Measurements from ENCODE around the gene ADSS1.

Gene ADSS1

DNA sequence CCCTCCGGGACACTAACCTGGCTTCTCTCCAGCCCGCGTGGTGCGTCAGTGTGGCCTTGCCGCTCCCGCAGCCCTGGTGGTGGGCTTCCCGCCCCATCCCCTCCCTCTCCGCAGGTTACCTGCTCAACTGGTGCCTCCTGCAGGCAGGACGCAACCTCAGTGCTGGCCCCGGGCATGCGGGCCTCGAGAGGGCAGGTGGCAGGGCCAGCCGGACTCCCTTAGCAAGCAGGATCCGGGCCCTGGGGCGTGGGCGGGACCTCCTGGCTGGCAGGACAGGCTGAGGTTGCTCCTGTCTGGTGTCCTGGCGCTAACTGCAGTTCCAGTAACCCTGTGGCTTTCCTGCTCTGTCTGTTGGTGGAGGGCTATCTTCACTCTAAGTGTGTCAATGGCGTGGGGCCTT is 8.6 kb upstream of the ADSS1 start:
- TF ChIP-seq, protein P1, sequence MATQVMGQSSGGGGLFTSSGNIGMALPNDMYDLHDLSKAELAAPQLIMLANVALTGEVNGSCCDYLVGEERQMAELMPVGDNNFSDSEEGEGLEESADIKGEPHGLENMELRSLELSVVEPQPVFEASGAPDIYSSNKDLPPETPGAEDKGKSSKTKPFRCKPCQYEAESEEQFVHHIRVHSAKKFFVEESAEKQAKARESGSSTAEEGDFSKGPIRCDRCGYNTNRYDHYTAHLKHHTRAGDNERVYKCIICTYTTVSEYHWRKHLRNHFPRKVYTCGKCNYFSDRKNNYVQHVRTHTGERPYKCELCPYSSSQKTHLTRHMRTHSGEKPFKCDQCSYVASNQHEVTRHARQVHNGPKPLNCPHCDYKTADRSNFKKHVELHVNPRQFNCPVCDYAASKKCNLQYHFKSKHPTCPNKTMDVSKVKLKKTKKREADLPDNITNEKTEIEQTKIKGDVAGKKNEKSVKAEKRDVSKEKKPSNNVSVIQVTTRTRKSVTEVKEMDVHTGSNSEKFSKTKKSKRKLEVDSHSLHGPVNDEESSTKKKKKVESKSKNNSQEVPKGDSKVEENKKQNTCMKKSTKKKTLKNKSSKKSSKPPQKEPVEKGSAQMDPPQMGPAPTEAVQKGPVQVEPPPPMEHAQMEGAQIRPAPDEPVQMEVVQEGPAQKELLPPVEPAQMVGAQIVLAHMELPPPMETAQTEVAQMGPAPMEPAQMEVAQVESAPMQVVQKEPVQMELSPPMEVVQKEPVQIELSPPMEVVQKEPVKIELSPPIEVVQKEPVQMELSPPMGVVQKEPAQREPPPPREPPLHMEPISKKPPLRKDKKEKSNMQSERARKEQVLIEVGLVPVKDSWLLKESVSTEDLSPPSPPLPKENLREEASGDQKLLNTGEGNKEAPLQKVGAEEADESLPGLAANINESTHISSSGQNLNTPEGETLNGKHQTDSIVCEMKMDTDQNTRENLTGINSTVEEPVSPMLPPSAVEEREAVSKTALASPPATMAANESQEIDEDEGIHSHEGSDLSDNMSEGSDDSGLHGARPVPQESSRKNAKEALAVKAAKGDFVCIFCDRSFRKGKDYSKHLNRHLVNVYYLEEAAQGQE (IDR thresholded peaks at IDR 0.05; ENCODE audit: insufficient read depth in 1 of 2, low read depth in 2 of 2, low read length in 2 of 2) = no peak
- TF ChIP-seq POLR2AphosphoS5 (IDR thresholded peaks at IDR 0.05; ENCODE audit: low read depth, low read length) (no peak), TAF1 (IDR thresholded peaks at IDR 0.05; ENCODE audit: borderline replicate concordance, insufficient read depth, low read length) (no peak), SIN3A (IDR thresholded peaks at IDR 0.05; ENCODE audit: borderline replicate concordance, insufficient read depth, low read length) (no peak), FOXP2 (optimal IDR thresholded peaks at IDR 0.05; ENCODE audit: borderline replicate concordance, extremely low read depth, extremely low read length, insufficient read depth) (no peak)

DNA sequence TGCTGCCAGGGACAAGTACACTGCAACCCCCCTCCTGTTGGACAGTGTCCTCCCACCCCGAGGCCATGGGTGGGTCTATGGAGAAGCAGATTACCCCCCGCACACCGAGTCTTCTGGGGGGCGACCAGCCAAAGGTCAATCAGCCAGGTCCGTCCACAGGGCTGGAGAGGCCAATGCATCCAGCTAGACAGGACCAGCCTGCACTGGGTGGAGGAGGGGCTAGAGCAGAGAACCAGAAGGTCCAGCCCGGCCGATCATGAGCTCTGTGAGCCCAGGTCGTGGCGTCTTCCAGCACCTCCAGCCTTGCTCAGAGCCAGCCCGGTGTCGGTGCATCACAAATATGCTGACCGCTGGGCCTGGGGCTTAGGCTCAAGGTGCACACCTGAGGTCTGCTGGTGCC is 8.2 kb upstream of the ADSS1 start:
- no peak for TF ChIP-seq FOXP2 (optimal IDR thresholded peaks at IDR 0.05; ENCODE audit: borderline replicate concordance, extremely low read depth, extremely low read length, insufficient read depth)
- no peak for TF ChIP-seq SIN3A (IDR thresholded peaks at IDR 0.05; ENCODE audit: borderline replicate concordance, insufficient read depth, low read length)
- no peak for TF ChIP-seq TAF1 (IDR thresholded peaks at IDR 0.05; ENCODE audit: borderline replicate concordance, insufficient read depth, low read length)
- TF ChIP-seq, protein P1 (IDR thresholded peaks at IDR 0.05; ENCODE audit: insufficient read depth in 1 of 2, low read depth in 2 of 2, low read length in 2 of 2) = no peak
- TF ChIP-seq POLR2AphosphoS5 (IDR thresholded peaks at IDR 0.05; ENCODE audit: low read depth, low read length) = no peak

DNA sequence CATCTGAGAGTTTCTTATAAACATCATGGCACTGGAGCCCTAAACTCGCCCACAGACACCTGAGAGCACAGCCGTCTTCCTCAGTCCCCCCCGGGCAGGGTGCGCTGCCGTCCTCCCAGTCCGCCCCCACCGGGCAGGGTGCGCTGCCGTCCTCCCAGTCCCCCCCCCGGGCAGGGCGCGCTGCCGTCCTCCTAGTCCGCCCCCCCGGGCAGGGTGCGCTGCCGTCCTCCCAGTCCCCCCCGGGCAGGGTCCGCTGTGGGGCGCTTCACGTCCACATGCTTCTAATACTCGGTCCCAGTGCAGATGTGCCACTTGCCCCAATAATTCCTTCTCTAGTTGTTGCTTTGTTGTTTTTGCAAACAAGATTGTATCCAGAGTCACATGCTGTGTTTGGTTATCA is 6.9 kb upstream of the ADSS1 start:
- TF ChIP-seq SIN3A (IDR thresholded peaks at IDR 0.05; ENCODE audit: borderline replicate concordance, insufficient read depth, low read length) (no peak), POLR2AphosphoS5 (IDR thresholded peaks at IDR 0.05; ENCODE audit: low read depth, low read length) (no peak), TAF1 (IDR thresholded peaks at IDR 0.05; ENCODE audit: borderline replicate concordance, insufficient read depth, low read length) (no peak), FOXP2 (optimal IDR thresholded peaks at IDR 0.05; ENCODE audit: borderline replicate concordance, extremely low read depth, extremely low read length, insufficient read depth) (no peak)
- TF ChIP-seq, protein P1 (IDR thresholded peaks at IDR 0.05; ENCODE audit: insufficient read depth in 1 of 2, low read depth in 2 of 2, low read length in 2 of 2) = no peak

DNA sequence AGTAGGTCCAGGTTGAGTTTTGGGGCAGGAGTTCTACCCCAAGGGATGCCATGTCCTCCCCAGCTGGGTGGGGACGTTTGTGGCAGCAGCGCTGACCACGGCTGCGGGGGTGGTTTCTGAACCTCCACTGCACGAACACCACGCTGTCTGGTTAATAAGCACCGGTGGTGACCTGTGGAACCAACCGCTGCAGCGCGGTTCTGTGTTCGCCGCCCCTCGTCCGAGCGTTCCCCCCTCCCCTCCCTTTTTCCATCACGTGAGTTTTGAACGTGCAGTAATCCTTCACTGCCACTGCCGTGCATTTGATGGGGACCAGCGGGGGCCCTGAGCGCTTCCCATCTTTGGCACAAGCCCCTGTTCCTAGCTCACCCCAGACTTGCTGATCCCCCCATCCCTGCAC is 6.4 kb upstream of the ADSS1 start:
- TF ChIP-seq POLR2AphosphoS5 (IDR thresholded peaks at IDR 0.05; ENCODE audit: low read depth, low read length) (no peak), TAF1 (IDR thresholded peaks at IDR 0.05; ENCODE audit: borderline replicate concordance, insufficient read depth, low read length) (no peak)

DNA sequence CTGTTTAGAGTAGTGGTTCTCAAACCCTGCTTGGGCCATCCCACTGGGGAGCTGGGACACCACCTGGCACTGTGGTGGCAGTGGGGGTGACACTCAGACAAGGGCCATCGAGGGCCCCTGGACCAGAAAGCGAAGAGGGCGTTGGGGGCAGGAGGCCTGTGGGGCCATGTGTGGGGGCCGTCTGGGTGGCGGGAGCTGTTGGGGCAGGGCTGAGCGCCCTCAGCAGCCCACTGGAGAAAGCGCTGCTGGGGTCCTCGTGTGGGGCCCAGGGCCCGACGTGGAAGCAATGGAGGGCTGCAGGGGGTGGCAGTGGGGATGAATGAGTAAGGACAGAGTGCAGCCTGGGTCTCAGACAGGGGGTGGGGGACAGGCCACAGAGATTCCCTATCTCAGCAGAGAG is 5.9 kb upstream of the ADSS1 start:
- no peak for TF ChIP-seq FOXP2 (optimal IDR thresholded peaks at IDR 0.05; ENCODE audit: borderline replicate concordance, extremely low read depth, extremely low read length, insufficient read depth)

DNA sequence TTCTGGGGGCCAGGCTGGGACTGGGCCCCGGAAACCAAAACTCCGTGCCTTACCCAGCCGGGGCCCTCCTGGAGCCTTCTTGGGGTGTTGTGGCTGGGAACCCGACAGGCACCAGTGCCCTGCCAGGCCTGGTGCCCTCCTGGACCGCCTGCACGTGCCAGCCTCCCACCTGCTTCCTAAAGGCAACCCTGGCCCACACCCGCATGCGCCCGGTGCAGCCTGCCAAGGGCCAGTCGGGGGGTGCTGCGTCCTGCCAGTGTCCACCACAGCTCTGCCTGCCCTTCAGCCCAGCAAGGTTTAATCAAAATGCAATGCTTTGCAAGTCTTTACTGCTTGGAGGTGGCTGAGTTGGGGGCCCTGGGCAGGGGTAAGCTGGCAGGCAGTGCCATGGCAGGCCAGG is 5.2 kb upstream of the ADSS1 start:
- no peak for TF ChIP-seq TAF1 (IDR thresholded peaks at IDR 0.05; ENCODE audit: borderline replicate concordance, insufficient read depth, low read length)
- TF ChIP-seq POLR2AphosphoS5 (IDR thresholded peaks at IDR 0.05; ENCODE audit: low read depth, low read length) = no peak
- no peak for TF ChIP-seq SIN3A (IDR thresholded peaks at IDR 0.05; ENCODE audit: borderline replicate concordance, insufficient read depth, low read length)
- no peak for TF ChIP-seq FOXP2 (optimal IDR thresholded peaks at IDR 0.05; ENCODE audit: borderline replicate concordance, extremely low read depth, extremely low read length, insufficient read depth)
- TF ChIP-seq, protein P1 (IDR thresholded peaks at IDR 0.05; ENCODE audit: insufficient read depth in 1 of 2, low read depth in 2 of 2, low read length in 2 of 2) = no peak
